ENCODE results near the gene EARS2. TPM values are rescaled to one million over a fixed set of nuclear protein-coding genes. Genes with fewer than 3 reads are reported as not detected.

Gene EARS2
- total RNA-seq, 1 donor: 22.6 TPM

DNA sequence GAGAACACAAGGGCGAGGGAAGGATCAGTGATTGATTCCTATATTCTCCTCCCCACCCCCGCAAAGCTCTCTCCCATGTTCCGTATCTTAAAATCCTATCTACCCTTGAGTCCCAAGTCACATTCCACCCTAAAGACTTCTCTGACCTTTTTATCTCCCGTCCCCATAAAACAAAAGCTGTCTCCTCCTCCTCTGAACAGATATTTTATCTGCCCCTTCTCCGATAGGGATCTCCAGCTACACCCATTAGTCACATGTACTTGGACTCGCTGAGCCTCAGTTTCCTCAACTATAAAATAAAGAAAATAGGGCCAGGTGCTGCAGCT, 59.6 kb downstream of the EARS2 start:
- TF ChIP-seq, protein P1, sequence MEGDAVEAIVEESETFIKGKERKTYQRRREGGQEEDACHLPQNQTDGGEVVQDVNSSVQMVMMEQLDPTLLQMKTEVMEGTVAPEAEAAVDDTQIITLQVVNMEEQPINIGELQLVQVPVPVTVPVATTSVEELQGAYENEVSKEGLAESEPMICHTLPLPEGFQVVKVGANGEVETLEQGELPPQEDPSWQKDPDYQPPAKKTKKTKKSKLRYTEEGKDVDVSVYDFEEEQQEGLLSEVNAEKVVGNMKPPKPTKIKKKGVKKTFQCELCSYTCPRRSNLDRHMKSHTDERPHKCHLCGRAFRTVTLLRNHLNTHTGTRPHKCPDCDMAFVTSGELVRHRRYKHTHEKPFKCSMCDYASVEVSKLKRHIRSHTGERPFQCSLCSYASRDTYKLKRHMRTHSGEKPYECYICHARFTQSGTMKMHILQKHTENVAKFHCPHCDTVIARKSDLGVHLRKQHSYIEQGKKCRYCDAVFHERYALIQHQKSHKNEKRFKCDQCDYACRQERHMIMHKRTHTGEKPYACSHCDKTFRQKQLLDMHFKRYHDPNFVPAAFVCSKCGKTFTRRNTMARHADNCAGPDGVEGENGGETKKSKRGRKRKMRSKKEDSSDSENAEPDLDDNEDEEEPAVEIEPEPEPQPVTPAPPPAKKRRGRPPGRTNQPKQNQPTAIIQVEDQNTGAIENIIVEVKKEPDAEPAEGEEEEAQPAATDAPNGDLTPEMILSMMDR (IDR thresholded peaks at IDR 0.05; ENCODE audit: insufficient read depth, low read length): no peak
- H3K4me3 ChIP-seq (ENCODE audit: low read depth, low read length): no peak overlapping the region
- no peak for DNase-seq (ENCODE audit: low read depth)

DNA sequence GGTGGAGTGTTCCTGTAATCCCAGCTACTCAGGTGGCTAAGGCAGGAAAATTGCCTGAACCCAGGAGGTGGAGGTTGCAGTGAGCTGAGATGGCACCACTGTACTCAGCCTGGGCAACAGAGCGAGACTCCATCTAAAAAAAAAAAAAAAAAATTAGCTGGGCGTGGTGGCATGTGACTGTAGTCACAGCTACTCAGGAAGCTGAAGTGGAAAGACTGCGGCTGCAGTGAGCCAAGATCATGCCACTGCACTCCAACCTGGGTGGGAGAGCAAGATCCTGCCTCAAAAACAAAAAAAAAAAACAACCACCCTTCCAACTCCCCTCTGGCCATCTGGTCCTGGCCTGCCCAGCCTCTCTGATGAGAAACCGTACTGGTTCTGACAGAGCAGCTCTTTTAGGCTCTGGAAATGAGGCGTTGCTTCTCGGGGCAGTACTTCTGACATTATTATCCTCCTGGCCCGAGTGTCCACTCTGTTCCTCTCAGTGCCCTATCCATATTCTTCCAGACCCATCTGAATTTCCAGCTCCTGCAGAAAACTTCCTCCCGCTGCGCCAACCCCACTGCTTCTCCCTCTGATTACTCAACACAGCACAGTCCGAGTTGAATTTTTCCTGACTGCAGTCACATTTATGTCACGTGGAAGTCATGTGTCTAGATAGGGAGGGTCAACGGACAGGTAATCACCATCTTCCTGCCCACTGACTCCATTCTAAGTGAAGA, 60.2 kb downstream of the EARS2 start:
- H3K4me3 ChIP-seq (ENCODE audit: low read depth, low read length): no peak overlapping the region
- peak; percentile 69 for DNase-seq (ENCODE audit: low read depth)
- TF ChIP-seq, protein P1 (IDR thresholded peaks at IDR 0.05; ENCODE audit: insufficient read depth, low read length): no peak

DNA sequence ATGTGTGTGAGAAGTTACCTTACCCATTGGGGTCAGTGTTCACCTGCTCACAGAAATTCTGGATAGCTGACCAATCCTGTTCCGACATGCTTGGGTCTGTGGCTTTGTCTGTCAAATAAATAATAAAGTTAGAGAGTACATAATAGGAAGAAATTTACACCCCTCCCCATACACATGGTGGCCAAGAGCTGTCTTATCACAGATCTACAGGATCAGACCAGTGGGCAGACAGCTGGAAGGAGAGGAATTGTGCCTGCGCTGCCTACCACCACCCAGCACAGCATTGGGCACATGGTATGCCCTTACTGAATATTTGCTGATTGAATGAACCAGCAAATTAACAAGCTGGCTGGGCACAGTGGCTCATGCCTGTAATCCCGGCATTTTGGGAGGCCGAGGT, 61.5 kb downstream of the EARS2 start:
- no peak overlapping the region for H3K4me3 ChIP-seq (ENCODE audit: low read depth, low read length)
- TF ChIP-seq, protein P1 (IDR thresholded peaks at IDR 0.05; ENCODE audit: insufficient read depth, low read length): no peak
- no peak for DNase-seq (ENCODE audit: low read depth)

DNA sequence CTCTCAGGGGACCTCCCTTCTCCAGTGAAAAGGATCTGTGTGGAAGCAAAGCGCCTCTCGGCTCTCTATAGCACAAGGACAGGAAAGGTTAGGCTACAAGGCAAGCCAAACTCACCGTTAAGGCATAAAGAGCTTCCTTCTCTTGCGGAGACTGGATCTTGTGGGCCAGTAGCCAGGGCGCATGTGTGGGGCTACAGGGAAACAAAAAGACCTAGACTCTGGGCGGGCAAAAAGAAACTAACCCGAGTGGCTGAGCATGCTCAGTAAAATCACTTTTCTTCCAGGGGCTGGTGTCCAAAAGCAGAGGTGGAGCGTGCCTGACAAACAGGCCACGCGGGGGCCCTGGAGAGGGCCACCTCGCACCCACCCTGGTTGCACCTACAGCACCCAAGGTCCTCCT, 63.0 kb downstream of the EARS2 start:
- TF ChIP-seq, protein P1 (IDR thresholded peaks at IDR 0.05; ENCODE audit: insufficient read depth, low read length): no peak
- no peak for DNase-seq (ENCODE audit: low read depth)
- no peak overlapping the region for H3K4me3 ChIP-seq (ENCODE audit: low read depth, low read length)

DNA sequence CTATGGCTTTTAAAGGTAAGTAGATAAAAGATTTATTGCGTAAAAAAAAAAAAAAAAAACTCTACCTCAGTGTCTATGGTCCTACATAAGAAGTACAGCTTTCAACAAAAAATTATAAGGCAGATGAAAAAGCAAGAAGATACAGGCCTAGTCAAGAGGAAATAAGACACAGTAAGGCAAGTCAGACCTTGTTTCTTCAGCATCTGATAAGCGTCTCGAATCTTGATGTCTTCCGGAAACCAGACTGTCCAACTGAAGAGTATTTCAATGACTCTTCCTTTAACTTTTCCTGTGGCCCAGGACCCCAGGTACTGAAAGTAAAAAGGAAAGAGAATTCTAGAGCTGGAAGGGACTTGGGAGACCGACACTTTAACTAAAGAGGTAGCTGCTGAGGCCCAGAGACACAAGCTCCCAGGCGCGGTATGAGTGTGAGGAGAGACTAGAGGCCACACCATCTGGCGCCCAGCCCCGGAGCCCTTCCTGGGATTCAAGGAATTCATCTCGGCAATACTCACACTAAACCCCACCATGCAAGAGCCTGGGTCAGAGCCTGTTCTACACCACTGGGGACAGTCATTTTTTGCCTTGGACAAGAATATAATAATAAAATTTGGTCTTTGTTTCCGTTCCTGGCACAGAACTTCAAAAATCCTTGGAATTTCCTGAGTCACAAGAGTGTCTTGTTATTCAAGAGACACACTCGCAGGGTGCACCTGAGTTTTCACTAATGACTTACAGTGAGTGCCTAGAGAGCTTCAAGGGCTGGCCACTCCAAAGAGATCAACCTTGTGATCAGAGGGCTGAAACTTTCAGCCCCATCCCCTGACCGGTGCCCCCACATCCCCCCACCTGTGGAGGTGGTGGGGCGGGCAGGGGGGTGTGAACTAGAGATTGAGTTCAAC, 65.4 kb downstream of the EARS2 start:
- no peak overlapping the region for H3K4me3 ChIP-seq (ENCODE audit: low read depth, low read length)
- TF ChIP-seq, protein P1 (IDR thresholded peaks at IDR 0.05; ENCODE audit: insufficient read depth, low read length): no peak
- peak; percentile 23 for DNase-seq (ENCODE audit: low read depth)

DNA sequence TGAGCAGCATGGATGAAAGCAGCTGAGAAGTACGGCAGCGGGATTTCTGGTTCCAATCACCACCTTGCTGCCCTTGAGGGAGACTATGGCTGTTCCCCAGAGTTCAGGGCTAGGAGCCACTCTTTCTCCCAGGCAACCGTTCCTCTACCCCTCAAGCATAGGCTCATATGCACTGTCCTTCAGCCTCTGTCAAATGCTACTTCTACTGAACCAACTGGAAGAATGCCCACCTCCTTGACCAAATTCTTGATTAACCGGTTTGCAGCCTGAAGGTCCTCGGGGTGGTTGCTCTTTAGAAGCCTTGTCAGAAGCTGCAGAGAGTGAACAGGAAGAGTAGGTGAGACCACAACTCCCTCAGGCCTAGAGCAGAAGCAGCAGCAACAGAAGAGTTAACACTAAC, 70.7 kb downstream of the EARS2 start:
- H3K4me3 ChIP-seq (ENCODE audit: low read depth, low read length): no peak overlapping the region
- TF ChIP-seq, protein P1 (IDR thresholded peaks at IDR 0.05; ENCODE audit: insufficient read depth, low read length): no peak
- no peak for DNase-seq (ENCODE audit: low read depth)

All from fibroblast of the aortic adventitia (primary cell).